ENCODE measurements around the gene PCSK6. TPM values are rescaled to one million over a fixed set of nuclear protein-coding genes. Genes with fewer than 3 reads are reported as not detected.

Gene PCSK6
- total RNA-seq, 4 donors from 2014 or later, result 12.8 to 23.2 (median 18.4) TPM

DNA sequence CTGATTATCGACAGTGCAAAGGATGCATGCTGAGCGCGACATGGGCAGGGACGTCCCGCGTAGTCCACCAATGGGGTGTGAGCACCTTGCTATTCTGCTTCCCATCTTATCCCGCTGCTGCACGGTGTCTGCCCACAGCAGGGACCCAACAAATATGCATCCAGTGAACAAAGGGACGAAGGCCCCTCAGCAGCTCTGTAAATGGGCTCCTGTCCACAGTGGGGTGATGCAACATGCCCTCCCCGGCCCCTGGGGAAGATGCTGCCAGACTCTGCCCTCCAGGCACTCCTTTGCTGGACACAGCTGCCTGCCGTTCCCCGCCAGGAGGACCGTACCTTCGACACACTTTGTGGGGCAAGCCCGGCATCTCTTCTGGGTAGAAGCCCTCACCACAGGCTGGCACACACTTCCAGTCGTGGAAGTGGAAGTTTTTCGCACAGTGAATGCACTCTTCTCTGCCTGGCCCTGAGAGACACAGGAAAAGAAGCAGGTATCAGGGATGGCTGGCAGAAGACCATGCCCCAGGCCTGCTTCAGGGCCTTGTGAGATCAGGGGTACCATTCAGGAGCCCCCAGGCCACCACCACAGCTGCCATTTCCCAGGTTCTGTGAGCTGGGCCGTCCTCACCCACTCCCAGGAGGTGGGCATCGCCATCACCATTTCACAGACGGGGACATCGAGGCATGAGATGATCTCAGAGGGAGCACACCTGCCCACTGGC is 176.3 kb downstream of the PCSK6 start:
- WGBS, 2 donors (ENCODE audit: low coverage in 1 of 2), result 50% methylated on average over 2 of the region's 21 CpGs; no CpG with 5 or more reads in 1 of the 2 donors
- no peak overlapping the region for H3K4me3 ChIP-seq
- ATAC-seq, result no peak

DNA sequence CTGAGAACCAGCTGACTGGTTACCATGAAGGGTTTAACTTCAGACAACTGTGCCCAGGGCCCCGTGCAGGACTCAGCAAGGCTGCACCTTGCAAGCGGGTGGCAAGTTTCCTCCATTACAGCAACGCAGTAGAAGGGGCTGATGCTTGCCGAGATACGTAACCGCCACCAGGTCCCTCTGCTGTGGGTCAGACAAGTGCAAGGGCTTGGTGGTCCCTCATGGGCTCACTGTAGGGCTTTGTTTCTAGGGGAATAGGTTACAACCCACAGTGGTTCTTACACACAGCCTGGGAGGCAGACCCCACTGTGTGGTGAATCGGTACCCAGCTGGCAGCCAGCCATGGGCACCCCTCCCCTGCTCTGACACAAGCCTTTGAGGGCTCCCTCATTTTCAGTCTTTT is 179.0 kb downstream of the PCSK6 start:
- Histone ChIP-seq H3K27ac (no peak overlapping the region), H3K27me3 (peaks cover 31% of the 10 kb centered on the region), H3K9me3 (no peaks in the 10 kb centered on the region), H3K36me3 (no peaks in the 10 kb centered on the region), H3K4me1 (no peaks in the 10 kb centered on the region), H3K4me3 (no peak overlapping the region)
- no peak for TF ChIP-seq EP300 (IDR thresholded peaks at IDR 0.05)
- no peak for TF ChIP-seq POLR2A (IDR thresholded peaks at IDR 0.05)
- no peak for TF ChIP-seq POLR2AphosphoS5 (IDR thresholded peaks at IDR 0.05)
- TF ChIP-seq CTCF (IDR thresholded peaks at IDR 0.05), result no peak
- WGBS, 2 donors (ENCODE audit: low coverage in 1 of 2), result 50% methylated on average over 1 of the region's 7 CpGs; no CpG with 5 or more reads in 1 of the 2 donors
- ATAC-seq, result no peak

More for the DNA sequence above, 176.3 kb downstream of the PCSK6 start:
- H3K36me3 ChIP-seq, result no peaks in the 10 kb centered on the region
- no peak overlapping the region for H3K27ac ChIP-seq
- H3K9me3 ChIP-seq, result no peaks in the 10 kb centered on the region
- no peaks in the 10 kb centered on the region for H3K4me1 ChIP-seq
- TF ChIP-seq CTCF (IDR thresholded peaks at IDR 0.05), result no peak
- no peak for TF ChIP-seq POLR2AphosphoS5 (IDR thresholded peaks at IDR 0.05)
- no peak for TF ChIP-seq EP300 (IDR thresholded peaks at IDR 0.05)
- TF ChIP-seq POLR2A (IDR thresholded peaks at IDR 0.05), result no peak
- peaks cover 20% of the 10 kb centered on the region for H3K27me3 ChIP-seq

DNA sequence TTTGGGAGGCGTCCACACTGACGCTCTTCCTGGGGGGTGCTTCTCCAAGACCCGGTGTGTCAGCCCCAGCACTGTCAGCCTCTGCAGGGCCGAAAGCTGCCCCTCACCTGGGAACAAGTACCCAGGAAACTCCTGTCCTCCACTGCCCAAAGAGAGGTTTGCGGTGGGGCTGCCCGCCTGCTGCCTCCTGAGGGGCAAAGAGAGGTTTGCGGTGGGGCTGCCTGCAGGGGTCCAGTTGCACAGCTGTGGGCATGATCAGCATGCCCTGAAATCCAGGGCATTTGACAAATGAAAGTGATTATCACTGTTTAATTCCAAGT is 179.4 kb downstream of the PCSK6 start:
- no peak for ATAC-seq
- Histone ChIP-seq H3K4me1 (no peaks in the 10 kb centered on the region), H3K4me3 (no peak overlapping the region), H3K36me3 (no peaks in the 10 kb centered on the region), H3K27me3 (peaks cover 31% of the 10 kb centered on the region), H3K9me3 (no peaks in the 10 kb centered on the region), H3K27ac (no peak overlapping the region)
- no CpG with 5 or more reads among the region's 7 CpGs for WGBS, 2 donors (ENCODE audit: low coverage in 1 of 2)
- no peak for TF ChIP-seq EP300 (IDR thresholded peaks at IDR 0.05)

- no peak for ATAC-seq
- H3K4me3 ChIP-seq, result no peak overlapping the region
- peaks cover 31% of the 10 kb centered on the region for H3K27me3 ChIP-seq
- H3K4me1 ChIP-seq, result no peaks in the 10 kb centered on the region
- TF ChIP-seq POLR2A (IDR thresholded peaks at IDR 0.05) (no peak), EP300 (IDR thresholded peaks at IDR 0.05) (no peak), POLR2AphosphoS5 (IDR thresholded peaks at IDR 0.05) (no peak), CTCF (IDR thresholded peaks at IDR 0.05) (no peak)
- H3K9me3 ChIP-seq, result no peaks in the 10 kb centered on the region
- H3K36me3 ChIP-seq, result no peaks in the 10 kb centered on the region
- no peak overlapping the region for H3K27ac ChIP-seq
- 80 to 100% methylated on average over 2 to 3 of the region's 26 CpGs for WGBS, 2 donors (ENCODE audit: low coverage in 1 of 2)
Measured at GRCh38 chr15:101309436-101310160, 179.9 kb downstream of the PCSK6 start.

DNA sequence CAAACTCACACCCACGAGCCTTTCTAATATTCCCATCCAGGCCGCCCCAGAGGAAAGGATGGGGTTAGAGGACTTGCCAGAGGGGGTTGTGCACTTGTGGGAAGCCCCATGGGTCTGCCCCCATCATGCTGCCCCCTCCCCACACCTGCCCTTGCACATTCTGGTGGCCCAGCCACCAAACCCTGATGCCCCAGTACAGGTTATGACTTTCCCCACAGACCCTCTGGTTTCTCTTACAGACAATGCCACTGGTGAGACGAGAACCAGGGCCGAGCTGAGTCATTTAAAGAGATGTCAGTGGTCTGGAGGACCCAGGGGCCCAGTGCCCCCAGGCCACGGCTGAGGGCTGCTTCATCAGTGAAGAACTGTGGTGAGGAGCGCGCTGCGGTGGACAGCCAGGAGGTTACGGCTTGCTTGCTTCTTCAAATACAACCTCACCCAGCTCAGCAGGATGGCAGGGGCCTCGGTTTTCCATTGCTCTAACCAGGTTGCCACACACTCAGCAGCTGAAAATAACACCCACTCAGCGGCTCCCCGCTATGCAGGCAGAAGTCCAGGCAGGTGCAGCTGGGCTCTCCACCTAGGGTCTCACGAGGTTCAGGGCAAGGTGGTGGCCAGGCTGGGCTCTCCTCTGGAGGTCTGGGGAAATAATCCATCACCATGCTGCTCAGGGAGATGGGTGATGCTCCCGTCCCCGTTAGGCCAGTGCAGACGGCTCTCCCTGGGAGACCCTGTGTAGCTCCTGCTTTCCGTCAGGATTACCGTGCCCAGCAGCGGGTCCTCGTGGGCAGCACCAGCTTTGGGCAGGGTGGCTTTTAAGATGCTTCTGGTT is 180.7 kb downstream of the PCSK6 start:
- Histone ChIP-seq H3K9me3 (no peaks in the 10 kb centered on the region), H3K36me3 (no peaks in the 10 kb centered on the region), H3K27ac (no peak overlapping the region), H3K4me1 (no peaks in the 10 kb centered on the region), H3K4me3 (no peak overlapping the region), H3K27me3 (peaks cover 31% of the 10 kb centered on the region)
- no peak for ATAC-seq
- TF ChIP-seq CTCF (IDR thresholded peaks at IDR 0.05) (no peak), POLR2AphosphoS5 (IDR thresholded peaks at IDR 0.05) (no peak), POLR2A (IDR thresholded peaks at IDR 0.05) (no peak), EP300 (IDR thresholded peaks at IDR 0.05) (no peak)
- 83% methylated on average over 1 to 8 of the region's 20 CpGs for WGBS, 2 donors (ENCODE audit: low coverage in 1 of 2)

Measured in gastroesophageal sphincter (tissue), 4 donors.